Fibroblast of skin of left quadriceps (primary cell): Measurements from ENCODE around the gene GPR176.
"Not testable (repeated sequence)": the region's sequence is repeated elsewhere in the genome, so short reads cannot be mapped to it uniquely, and the experiment has no call there.

Experiments
- DNase-seq, 2 experiments: peaks; one replicate each; pipeline ENCODE4 v3.0.0-alpha.2; 2013; ENCODE audit warnings: low read depth in 2 of 2

Gene GPR176

DNA sequence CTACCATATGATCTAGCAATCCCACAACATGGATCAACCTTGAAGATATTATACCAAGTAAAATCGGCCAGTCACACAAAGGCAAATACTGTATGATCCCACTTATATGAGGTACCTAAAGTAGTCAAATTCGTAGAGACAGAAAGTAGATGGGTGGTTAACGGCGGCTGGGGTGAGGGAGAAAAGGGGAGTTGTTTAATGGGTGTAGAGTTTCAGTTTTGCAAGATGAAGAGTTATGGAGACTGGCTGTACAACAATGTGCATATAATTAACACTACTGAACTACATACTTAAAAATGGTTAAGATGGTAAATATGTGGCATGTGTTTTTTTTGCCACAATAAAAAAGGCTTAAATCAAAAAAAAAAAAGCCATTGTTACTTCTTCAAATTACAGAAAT lies 60.4 kb downstream of the GPR176 start:
- DNase-seq = no peak

DNA sequence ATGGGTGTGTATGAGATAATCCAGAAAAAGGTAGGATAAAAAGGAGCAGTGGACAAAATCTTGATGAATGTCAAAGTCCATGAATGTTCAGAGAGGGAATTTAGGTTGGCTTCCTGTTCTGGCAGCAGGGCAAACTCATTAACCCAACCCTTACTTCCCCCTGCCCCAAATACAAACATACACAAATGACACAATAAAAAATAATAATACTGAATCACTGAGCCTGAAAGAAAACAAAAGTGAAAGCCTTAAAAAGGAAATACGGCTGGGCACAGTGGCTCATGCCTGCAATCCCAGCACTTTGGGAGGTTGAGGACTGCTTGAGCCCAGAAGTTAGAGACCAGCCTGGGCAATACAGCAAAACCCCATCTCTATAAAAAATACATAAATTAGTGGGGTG lies 62.9 kb downstream of the GPR176 start:
- DNase-seq = no peak

DNA sequence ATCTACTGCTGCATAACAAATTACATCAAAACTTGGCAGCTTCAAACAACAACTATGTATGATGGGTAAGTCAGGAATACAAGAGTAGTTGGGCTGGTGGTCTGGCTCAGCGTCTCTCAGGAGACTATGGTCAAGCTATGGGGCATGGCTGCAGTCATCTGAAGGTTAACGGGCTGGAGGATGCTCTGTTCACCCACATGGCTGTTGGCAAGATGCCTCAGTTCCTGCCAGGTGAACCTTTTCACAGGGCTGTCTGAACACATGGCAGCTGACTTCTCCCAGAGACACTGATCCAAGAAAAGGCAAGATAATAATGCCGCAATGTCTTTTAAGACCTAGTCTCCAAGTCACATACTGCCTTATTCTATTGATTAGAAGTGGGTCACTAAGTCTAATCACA lies 63.7 kb downstream of the GPR176 start:
- DNase-seq = no peak

DNA sequence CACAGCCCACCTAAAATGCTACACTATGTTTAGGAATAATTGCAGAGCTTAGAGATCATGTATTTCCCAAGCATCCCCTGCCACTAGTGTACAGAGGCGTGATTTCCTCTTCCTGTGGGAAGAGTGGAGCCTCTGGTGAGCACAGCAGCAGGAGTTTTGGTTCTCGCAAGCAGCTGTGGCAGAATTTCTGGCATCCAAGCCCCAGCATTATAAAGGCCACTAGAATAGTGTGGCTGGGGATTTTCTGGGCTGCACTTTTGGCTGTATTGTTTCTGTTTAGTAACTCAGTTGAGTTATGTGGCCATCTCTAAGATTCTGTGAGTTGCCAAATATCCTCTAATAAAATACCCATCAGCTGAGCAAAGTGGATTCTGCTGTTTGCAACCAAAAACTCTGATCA lies 64.7 kb downstream of the GPR176 start:
- no peak for DNase-seq

DNA sequence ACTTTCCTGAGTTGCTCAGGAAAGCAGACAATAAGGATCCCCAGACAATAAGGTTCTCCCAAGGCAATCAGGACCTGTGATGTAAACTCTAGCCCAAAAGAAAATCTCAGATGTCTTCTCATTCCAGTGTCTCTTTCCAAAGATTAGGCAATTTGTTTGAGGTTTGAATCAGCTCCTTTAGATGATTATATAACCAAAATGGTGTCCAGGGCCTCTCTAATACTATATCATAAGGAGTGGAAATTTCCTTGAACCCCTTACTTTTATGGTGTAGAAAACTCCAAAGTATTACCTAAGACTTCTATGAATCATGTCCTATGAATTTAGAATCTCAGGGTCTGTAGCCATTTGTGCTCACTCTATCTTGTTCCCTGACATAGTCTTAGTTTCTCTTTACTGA lies 65.9 kb downstream of the GPR176 start:
- DNase-seq = peak; percentile 51 to 59

DNA sequence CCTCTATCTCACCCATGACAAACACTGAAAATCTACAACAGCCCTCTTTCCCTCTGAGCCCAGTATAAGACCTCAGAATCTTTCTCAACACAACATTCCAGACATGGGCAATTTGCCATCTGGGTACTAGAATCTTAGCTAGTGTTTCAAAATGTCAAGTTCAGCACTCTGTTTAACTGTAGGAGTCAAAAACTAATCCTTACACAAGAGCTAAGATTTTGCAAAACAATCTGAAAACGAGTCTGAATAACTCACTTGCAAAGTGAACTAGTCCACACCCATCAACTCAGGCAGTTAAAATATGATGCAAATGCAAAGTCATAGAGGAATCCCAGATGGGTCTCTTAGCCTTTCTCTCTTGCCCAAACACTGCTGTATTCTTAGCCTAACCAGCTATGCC lies 67.8 kb downstream of the GPR176 start:
- peak; percentile 67 to 72 for DNase-seq

DNA sequence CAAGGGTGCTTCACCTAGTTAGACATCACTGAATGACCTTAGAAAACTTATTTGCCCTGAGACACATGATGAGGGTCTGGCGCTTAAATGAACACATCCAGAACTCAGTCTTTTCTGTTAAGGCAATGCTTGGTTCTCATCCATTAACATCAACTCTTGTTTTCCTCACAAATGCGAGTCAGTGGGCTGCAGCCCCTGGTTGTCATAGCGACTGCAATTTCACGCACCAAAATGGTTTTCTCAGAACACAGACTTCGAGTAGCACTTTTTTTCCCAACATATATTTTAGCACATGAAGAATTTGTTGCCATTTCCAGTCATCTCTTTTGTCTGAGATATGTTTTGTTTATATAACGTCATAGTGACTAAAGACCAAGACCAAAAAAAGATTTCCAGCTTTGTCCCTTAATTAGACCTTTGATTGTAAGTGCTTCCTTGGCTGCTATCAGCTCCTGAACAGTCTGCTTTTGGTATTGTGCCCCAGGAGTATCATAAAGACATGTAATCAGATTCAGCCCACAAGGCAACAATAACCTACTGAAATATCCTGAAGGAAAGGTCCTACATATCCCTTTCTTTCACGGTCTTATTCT lies 68.5 kb downstream of the GPR176 start:
- no peak for DNase-seq

DNA sequence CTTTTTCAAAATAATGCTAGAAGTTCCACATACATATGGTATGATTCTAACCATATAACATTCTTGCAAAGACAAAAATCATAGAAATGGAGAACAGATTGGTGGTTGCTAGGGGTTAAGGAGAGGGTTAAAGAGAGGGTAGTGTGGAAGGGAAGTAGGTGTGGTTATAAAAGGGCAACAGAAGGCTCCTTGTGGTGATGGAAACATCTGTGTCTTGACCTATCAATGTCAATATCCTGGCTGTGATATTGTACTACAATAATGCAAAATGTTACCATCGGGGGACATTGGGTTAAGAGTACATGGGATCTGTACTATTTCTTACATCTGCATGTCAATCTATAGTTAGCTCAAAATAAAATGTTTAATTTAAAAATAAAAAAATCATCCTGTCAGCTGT lies 69.6 kb downstream of the GPR176 start:
- no peak for DNase-seq

DNA sequence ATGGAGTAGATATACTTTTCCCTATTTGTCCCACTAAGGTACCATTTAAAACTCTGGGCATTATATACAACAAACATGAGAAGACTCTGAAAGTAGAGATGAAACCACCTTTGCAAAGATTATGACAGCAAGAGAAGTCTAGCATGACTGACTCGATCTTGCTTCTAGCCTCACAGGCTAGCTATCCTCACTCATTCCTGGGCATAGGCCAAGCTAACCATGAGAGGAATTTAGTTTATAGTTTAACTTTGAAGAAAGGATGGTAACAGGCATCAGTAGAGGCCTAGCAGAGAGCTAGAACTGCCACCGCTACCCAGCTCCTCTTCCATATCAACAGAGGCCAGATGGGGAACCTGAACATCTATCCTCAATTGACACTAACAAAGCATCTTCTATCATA lies 74.0 kb downstream of the GPR176 start:
- no peak for DNase-seq

DNA sequence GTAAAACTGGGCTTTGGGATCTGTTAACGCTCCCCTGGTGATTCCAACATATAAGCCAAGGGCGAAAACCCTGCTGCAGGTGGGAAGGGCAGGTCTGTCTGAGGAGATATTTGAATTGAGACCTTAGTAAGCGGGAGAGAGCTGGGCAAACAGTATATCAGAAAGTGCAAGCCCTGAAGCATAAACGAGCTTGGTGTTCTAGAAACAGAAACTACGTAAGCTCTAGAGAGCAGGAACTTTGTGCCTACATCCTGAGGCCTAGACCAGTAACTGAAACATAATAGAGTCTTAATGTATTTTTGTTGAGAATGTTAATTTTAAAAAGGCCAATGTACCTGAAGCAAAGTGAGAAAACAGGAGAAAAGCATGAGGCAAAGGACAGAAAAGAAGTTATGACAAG lies 74.5 kb downstream of the GPR176 start:
- DNase-seq = no peak

DNA sequence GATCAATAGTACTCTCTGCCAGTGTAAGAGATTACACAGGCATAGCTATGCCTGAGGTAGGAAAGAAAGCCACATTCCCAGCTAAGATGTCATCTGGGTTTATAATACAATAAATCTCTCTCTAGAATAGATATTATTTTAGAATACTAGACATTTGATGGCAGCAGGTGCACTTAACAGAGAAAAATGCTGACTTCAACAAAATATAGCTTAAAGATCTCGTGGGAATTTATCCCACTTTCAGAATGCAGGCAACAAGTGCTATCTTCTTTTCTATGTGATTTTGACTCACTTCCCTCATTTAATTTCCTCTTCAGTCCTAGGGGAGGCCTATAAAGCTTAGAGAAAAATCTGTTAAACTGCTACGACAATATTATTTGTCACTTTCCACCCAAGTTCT lies 76.5 kb downstream of the GPR176 start:
- no peak for DNase-seq

DNA sequence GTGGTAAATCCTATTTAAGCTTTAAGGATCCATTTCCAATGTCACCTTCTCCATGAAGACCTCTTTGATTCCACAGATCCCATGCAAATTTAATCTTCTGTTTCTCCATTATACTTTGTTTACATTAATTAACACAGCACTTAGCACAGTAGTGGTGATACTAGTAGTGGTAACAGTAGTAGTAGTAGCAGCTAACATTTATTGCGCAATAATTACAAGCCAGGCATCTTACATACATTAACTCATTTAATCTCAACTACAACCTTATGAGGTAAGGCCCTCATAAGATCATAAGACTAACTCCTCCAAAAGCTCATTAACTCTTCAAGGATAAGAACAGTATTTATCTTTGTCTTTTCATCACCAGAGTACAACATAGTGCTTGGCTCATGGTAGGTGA lies 82.6 kb downstream of the GPR176 start:
- DNase-seq = no peak

DNA sequence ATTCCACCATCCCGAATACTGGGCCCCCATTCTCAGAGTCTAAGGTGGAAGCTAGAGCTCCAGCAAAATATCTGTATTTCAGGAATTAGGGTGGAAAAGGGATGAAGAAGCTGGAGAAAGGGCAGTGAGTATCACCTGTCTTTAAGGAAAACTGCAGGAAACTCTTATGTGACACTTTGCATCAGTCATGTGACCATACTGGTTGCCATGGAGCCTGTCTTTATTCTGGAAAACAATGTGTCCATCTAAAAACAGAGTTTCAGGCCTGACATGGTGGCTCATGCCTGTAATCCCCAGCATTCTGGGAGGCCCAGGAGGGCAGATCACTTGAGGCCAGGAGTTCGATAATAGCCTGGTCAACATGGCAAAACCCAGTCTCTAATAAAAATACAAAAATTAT lies 84.5 kb downstream of the GPR176 start:
- no peak for DNase-seq

DNA sequence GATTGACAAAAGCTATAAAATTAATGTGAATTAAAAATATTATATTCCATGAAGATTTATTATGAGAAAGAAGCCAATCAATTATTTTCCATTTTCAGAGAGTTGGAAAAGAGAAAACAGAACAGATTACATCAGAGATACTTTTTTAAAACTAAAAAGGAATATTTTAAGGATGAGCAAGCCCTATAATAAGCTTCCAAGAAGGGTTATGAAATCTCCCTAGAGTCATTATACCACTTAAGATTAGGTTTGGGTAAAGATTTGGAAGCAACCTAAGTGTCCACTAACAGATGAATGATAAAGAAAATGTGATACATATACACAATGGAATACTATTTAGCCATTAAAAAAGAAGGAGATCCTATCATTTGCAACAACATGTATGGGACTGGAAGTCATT lies 85.8 kb downstream of the GPR176 start:
- peak; percentile 32 to 46 for DNase-seq

DNA sequence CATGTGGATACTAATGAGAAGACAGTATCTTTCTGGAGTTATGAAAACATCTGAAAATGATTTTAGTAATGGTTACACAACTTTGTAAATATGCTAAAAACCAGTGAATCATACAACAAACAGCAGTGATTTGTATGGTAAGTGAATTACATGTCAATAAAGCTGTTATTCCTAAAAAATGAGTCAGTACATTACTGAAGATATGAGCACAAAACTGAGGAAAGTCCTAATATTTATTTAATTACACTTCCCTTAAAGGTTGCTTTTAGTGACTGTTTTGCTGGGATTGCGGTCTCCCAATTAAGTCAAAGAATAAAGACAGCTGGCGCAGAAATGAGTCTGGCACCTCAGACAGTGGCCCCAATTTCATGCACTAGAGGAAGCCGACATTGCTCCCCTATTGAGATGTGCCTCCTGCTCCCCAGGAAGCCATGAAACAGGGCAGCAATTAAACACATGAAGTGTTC lies 86.5 kb downstream of the GPR176 start:
- peak; percentile 86 for DNase-seq

DNA sequence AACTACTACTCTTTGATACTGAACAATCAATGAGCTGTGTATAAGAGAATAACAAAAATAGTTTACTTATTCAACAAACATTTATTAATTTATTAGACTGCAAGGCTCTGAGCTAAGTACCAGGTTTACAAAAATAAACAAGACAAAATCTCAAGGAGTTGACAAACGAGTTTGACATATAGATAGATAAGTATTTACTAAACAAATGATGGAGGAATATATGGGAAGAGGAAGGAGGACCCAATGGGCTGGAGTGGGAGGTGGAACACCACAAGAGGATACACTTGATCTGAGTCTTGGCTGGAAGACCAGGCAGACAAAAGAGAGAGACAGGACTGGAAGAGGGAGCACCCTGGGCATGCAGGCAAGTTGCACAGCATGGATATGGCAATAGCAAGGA lies 89.9 kb downstream of the GPR176 start:
- DNase-seq = no peak

DNA sequence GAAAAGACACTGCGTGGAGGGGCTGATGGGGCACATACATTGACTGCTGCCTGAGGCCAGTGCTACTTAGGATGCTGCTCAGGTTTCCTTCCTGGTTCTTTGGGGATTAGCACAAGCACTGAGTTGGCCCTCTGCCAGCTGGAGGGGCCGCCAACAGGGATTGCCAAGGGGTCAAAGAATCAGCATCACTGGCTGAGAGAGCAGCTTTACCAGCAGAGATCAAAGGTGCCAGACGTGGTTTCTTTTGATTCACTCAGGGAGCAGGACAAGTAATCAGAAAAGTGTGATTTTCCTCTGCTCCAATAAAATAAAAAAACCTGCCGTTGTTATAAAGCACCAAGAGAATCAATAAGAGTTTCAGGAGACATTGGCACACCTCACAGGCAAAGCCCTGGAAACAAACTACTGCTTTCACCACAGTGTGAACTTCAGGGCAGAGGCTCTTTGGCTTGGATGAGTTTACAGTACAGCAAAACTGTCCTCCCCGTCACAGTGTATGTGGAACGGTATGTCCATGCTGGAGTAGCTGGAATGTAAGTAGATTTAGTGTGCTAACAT lies 91.6 kb downstream of the GPR176 start:
- no peak for DNase-seq

DNA sequence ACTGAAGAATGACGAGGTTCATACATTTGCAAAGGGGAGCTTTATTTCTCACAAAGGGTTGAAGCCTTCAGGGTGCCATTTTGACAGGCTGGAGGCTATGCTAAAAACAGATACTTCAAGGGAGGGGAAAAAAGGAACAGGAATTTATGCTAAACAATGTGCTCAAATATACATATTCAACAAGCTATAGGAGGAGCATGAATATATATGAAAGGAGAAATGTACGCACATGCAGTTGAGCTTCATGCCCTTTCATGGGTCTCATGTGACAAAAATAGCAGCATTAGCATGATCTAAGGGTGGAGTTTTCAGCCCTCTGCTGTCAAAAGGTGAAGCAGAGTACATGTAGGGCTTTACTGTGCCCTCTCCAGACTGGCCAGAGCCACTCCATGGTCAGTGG lies 93.1 kb downstream of the GPR176 start:
- DNase-seq = no peak

DNA sequence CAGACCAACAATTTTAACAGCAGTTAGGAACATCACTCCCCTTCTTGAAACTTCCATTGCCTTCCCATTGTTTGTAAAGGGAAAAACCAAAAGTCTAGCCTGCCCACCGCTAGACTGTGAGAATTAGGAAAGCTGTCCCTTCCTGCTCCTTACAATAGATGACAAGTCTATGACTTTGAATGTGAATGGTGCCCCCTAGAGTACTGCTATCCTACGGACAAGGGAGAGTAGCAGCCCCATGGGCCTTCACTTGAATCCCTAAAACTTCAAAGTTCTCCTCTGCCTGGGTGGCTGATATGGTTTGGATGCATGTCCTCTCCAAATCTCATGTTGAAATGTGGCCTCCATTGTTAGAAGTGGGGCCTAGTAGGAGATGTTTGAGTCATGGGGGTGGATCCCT lies 96.4 kb downstream of the GPR176 start:
- DNase-seq = no peak

DNA sequence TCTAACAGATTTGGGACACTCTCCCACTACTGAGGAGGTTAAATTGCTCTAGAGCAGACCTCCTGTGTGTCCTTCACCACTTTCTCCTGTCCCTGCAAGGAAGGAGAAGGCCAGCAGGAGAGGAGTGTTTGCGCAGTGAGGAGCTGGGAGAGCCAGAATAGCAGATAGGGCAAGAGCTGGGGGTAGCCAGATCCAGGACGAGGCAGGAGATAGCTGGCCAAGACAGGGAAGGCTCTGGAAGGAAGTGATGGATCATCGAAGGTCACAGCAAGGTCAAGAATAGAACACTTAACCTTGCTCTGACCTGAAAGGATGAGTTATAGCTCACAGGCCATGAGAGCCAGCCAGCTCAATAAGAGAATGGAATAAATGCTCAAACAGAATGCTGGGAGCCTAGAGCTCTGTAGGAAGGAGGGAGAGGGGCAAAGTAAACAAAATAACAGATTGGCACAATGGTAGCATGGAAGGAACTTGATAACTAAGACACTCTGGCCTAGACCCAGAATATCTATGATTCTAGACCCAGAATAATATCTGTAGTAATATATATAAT lies 99.9 kb downstream of the GPR176 start:
- DNase-seq = no peak

DNA sequence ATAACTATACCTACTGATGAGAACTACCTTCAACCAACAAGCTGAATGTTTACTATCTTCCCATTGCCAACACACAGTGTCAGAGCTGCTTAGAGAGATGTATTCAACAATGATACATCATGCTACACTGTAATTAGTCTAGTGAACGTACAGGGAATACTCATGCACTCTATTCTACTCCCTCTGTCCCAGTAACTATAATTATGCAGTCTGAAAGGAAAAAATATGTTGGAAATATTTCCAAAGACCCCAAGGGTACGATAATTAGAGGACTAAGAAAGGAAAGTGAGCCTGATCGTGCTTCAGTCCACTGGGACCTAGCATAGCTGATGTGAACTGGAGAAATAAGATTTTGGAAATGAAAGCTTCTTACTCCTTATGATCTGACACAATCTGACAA lies 100.5 kb downstream of the GPR176 start:
- DNase-seq = no peak

DNA sequence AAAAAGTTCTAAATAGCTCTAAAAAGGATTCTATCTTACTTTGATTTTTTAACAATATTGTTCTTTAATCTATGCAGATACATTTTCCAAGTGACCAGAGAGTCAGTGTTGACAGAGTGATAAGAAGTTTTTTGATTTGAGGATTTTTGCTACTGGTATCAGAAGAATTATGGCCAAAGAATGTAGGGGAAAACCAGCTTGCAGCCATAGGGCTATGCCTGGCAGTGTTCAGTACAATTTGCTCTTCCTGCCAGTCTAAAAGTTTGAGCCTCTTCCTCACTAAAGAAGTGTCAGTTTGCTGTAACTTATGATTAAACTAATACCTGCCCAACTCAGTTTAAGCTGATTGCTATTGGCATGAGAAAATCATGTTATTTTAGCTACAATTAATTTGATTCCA lies 102.2 kb downstream of the GPR176 start:
- DNase-seq = no peak

DNA sequence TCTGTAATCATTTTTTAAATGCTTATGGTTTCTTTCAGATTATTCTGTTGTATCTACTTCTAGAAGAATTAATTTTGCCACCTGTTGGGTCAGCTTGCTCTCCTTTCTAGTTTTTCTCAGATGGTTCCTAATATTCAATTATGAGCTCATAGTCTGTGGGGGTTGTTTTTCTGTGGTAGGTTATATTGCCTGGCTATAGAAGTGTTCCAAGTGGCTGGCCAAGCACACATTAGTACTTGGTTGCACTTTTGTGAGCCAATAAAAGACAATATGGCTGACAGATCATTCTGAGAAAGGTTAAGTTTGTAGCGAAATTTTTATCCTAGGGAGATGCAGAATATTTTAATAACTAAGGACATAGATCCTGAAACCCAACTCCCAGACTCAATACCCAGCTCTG lies 105.6 kb downstream of the GPR176 start:
- no peak for DNase-seq

DNA sequence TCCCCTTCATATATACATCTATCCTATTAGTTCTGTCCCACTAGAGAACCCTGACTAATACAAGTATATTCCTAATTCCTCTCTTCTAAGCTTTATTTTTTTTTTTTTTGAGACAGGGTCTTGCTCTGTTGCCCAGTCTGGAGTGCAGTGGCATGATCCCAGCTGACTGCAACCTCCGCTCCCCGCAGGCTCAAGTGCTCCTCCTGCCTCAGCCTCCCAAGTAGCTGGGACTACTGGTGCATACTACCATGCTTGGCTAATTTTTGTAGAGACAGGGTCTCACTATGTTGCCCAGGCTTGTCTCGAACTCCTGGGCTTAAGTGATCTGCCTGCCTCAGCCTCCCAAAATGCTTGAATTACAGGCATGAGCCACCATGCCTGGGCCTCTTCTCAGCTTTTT lies 107.4 kb downstream of the GPR176 start:
- not testable (repeated sequence) for DNase-seq
